ENCODE results near the gene TUFT1. TPM values are rescaled to one million over a fixed set of nuclear protein-coding genes. Genes with fewer than 3 reads are reported as not detected.
A peak's percentile ranks its signal among the peaks of the same experiment; 100 is the strongest.

TUFT1 gene
- total and polyA plus RNA-seq, 2 of the 13 experiments (the other 11 are each of a cell fraction or from before 2014, with no cell fraction given): 6.4 to 7.3 TPM

DNA sequence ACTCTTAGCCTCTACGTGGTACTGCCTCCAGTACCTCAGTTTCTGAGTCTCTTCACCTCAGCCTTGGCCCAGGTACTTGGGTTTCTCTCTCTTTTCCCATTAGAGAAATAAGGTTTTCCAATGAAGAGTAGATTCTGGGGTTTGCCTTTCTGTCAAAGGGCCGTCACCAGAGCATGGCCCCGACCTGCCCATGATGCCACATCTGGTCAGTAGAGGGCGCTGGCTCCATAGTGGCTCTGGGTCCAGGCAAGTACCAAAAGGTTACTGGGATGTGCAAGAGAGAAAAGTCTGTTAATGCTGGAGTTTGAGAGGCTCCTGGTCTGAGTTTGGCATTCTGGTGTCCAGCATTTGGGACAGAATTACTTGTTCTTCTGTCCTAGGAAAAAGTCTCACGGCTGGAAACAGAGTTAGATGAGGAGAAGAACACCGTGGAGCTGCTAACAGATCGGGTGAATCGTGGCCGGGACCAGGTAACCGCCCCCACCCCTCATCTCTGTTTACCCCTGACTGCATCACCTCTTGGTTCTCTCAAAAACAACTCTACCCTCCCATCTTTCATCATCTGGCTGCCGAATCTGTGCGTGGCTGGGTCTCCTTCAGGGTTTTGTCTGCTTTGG, 5.3 kb upstream of the TUFT1 start (continued):
- TF ChIP-seq, protein P1, sequence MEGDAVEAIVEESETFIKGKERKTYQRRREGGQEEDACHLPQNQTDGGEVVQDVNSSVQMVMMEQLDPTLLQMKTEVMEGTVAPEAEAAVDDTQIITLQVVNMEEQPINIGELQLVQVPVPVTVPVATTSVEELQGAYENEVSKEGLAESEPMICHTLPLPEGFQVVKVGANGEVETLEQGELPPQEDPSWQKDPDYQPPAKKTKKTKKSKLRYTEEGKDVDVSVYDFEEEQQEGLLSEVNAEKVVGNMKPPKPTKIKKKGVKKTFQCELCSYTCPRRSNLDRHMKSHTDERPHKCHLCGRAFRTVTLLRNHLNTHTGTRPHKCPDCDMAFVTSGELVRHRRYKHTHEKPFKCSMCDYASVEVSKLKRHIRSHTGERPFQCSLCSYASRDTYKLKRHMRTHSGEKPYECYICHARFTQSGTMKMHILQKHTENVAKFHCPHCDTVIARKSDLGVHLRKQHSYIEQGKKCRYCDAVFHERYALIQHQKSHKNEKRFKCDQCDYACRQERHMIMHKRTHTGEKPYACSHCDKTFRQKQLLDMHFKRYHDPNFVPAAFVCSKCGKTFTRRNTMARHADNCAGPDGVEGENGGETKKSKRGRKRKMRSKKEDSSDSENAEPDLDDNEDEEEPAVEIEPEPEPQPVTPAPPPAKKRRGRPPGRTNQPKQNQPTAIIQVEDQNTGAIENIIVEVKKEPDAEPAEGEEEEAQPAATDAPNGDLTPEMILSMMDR (CRISPR knock-in tag; IDR thresholded peaks at IDR 0.05): peak; percentile 93
- 0 out of 2 replicates have a peak, but pooled peaks have one; percentile 21 for TF ChIP-seq FOXC1 (CRISPR knock-in tag; IDR thresholded peaks at IDR 0.05; ENCODE audit: borderline replicate concordance)
- TF ChIP-seq ZNF234 (CRISPR knock-in tag; conservative IDR thresholded peaks at IDR 0.05): no peak
- TF ChIP-seq TEAD3 (CRISPR knock-in tag; optimal IDR thresholded peaks at IDR 0.05; ENCODE audit: borderline replicate concordance): peak; percentile 49
- peak; percentile 55 for TF ChIP-seq XRCC5 (optimal IDR thresholded peaks at IDR 0.05; ENCODE audit: low read length)
- peak; percentile 38; the same call in 1 of the 2 replicates for TF ChIP-seq RXRB (CRISPR knock-in tag; IDR thresholded peaks at IDR 0.05; ENCODE audit: borderline replicate concordance)
- no peak for TF ChIP-seq PTBP1 (IDR thresholded peaks at IDR 0.05; ENCODE audit: low read depth, low read length, poor library complexity, severe bottlenecking)
- TF ChIP-seq SMC3 (IDR thresholded peaks at IDR 0.05; ENCODE audit: low read length): peak; percentile 83
- TF ChIP-seq ERF (CRISPR knock-in tag; IDR thresholded peaks at IDR 0.05): 0 out of 2 replicates have a peak, but pooled peaks have one; percentile 33
- TF ChIP-seq SAP130 (CRISPR knock-in tag; IDR thresholded peaks at IDR 0.05; ENCODE audit: low read depth): peak; percentile 23; the same call in 1 of the 2 replicates
- TF ChIP-seq ELF3 (CRISPR knock-in tag; IDR thresholded peaks at IDR 0.05): 0 out of 2 replicates have a peak, but pooled peaks have one; percentile 12
- peak; percentile 39; the same call in 1 of the 2 replicates for TF ChIP-seq FOSL2 (CRISPR knock-in tag; IDR thresholded peaks at IDR 0.05)
- TF ChIP-seq GATAD2A (CRISPR knock-in tag; IDR thresholded peaks at IDR 0.05): 0 out of 2 replicates have a peak, but pooled peaks have one; percentile 17
- TF ChIP-seq ZNF501 (CRISPR knock-in tag; IDR thresholded peaks at IDR 0.05): 0 out of 2 replicates have a peak, but pooled peaks have one; percentile 30
- TF ChIP-seq IRF2 (CRISPR knock-in tag; IDR thresholded peaks at IDR 0.05): 0 out of 2 replicates have a peak, but pooled peaks have one; percentile 34
- peak; percentile 27; the same call in 1 of the 2 replicates for TF ChIP-seq KDM2A (CRISPR knock-in tag; IDR thresholded peaks at IDR 0.05; ENCODE audit: borderline replicate concordance, low read depth)
- no peak for TF ChIP-seq U2AF1 (optimal IDR thresholded peaks at IDR 0.05; ENCODE audit: low read depth, low read length)
- TF ChIP-seq GATAD1 (CRISPR knock-in tag; IDR thresholded peaks at IDR 0.05): 0 out of 2 replicates have a peak, but pooled peaks have one; percentile 35
- no peak for TF ChIP-seq ZSCAN29 (CRISPR knock-in tag; conservative IDR thresholded peaks at IDR 0.05)
